Ovary (tissue), 9 donors: ENCODE results near the gene NR4A1. TPM values are rescaled to one million over a fixed set of nuclear protein-coding genes. Genes with fewer than 3 reads are reported as not detected.
"Not testable (repeated sequence)": the region's sequence is repeated elsewhere in the genome, so short reads cannot be mapped to it uniquely, and the experiment has no call there.

Source experiments
- DNase-seq, 5 donors: peaks; one replicate each; pipeline ENCODE4 v3.0.0-alpha.2; 2019 to 2020
- H3K27ac ChIP-seq, 2 donors: fragments of 200-600 bp; one replicate each; pipeline versions ENCODE4 v1.5.1 to v1.8.0; 2019 to 2022
- H3K27me3 ChIP-seq: fragments of 200-600 bp; one replicate; pipeline ENCODE4 v1.8.0; 2022
- H3K36me3 ChIP-seq: fragments of 200-600 bp; sonication (generic); one replicate; pipeline ENCODE4 v1.5.1; 2019
- H3K4me1 ChIP-seq: one replicate; pipeline ENCODE4 v1.8.1; 2013; ENCODE audit warnings: mild to moderate bottlenecking, moderate library complexity; ENCODE audit not compliant: insufficient read depth
- H3K4me3 ChIP-seq: fragments of 200-600 bp; sonication (generic); one replicate; pipeline ENCODE4 v1.5.1; 2017
- H3K9me3 ChIP-seq, 2 donors: fragments of 200-600 bp in 1 of 2; sonication (generic) in 1 of 2; one replicate each; pipeline versions ENCODE4 v1.5.1 to v1.8.1; 2013 to 2019; ENCODE audit warnings: mild to moderate bottlenecking in 1 of 2, moderate library complexity in 1 of 2
- CTCF ChIP-seq, 3 donors: fragments of 450-650 bp in 2 of 3; fragments of 200-600 bp in 1 of 3; IDR thresholded peaks; one replicate each; pipeline versions ENCODE4 v1.5.1 to v1.8.0; 2016 to 2022; ENCODE audit warnings: antibody characterized with exemption in 3 of 3, mild to moderate bottlenecking in 1 of 3
- EP300 ChIP-seq: sonication (generic); formaldehyde crosslinking; IDR thresholded peaks from one replicate; pipeline ENCODE4 v1.6.1; 2017; ENCODE audit warnings: antibody characterized with exemption
- POLR2A ChIP-seq: fragments of 450-650 bp; IDR thresholded peaks from one replicate; pipeline ENCODE4 v1.6.1; 2017; ENCODE audit warnings: antibody characterized with exemption, mild to moderate bottlenecking, moderate library complexity
- WGBS, 3 donors: extraction: QIAGEN DNeasy Blood & Tissue Kit in 1 of 3; methylation state at CpG; one replicate each; pipeline versions ENCODE4 v1.1.5 to v1.1.7; 2013 to 2017; 5-methylcytosine and 5-hydroxymethylcytosine counted together
- intact Hi-C, 4 donors: fragments of 100-400 bp; cut with DNase I; formaldehyde crosslinking; loops; one replicate each; pipeline versions ENCODE4 v1.11.0 to v1.15.1; 2022 to 2023
- polyA plus RNA-seq, 2 donors: library from polyadenylated mRNA; stranded (reverse); fragments of 200-250 nt in 1 of 2; fragments of 350-450 nt in 1 of 2; fragmentation: Illumina TruSeq in 1 of 2; extraction: RNeasy Lipid Tissue Mini Kit (QIAGEN cat#74804) in 1 of 2; gene quantifications; one replicate each; pipeline ENCODE4 v1.2.3, GENCODE V29; 2013 to 2014
- total RNA-seq, 7 donors: library from RNA; depleted of rRNA in 2 of 7; stranded (reverse); fragments of >200 nt in 2 of 7; fragmentation: NEBNext Ultra II Directional in 3 of 7; extraction: Animal tissue kit (Norgen Biotek cat#: 25700) in 3 of 7; gene quantifications; one replicate each; pipeline versions ENCODE4 v1.1.0 to v1.2.4, GENCODE V29; 2016 to 2023
- donor health status: DM: no; HTN: no; CAD: no; lungs with moderate emphysema.
- donor health status: DM: no; HTN: no; CAD: no.
- donor health status: Bipolar disorder and iron deficiency.
- donor health status: DM: yes; HTN: yes; CAD: no.
- donor health status: DM: no; HTN: no; CAD: no.
- donor health status: DM: yes; HTN: yes; CAD: no.

Gene NR4A1
- total and polyA plus RNA-seq, 9 donors: 41.7 to 1,603 (median 246) TPM

- H3K9me3 ChIP-seq: no peaks in the 10 kb centered on the region
- no peak for TF ChIP-seq EP300
- TF ChIP-seq POLR2A: no peak
- TF ChIP-seq CTCF (IDR thresholded peaks at IDR 0.05): no peak
- H3K27me3 ChIP-seq: no peaks in the 10 kb centered on the region
- H3K4me1 ChIP-seq: no peaks in the 10 kb centered on the region
- no peak for DNase-seq
- 83 to 86% (median 84%) methylated on average over 7 of the region's 7 CpGs for WGBS, 3 donors
- no peak overlapping the region for H3K4me3 ChIP-seq
- H3K27ac ChIP-seq: no peak overlapping the region
- intact Hi-C loops: no loop called here
- no peaks in the 10 kb centered on the region for H3K36me3 ChIP-seq
Observed at GRCh38 chr12:52093346-52093745, 42.1 kb downstream of the NR4A1 start.

- Histone ChIP-seq H3K36me3 (no peaks in the 10 kb centered on the region), H3K27me3 (no peaks in the 10 kb centered on the region), H3K27ac (no peak overlapping the region), H3K4me1 (no peaks in the 10 kb centered on the region), H3K9me3 (no peaks in the 10 kb centered on the region), H3K4me3 (no peak overlapping the region)
- DNase-seq: no peak
- intact Hi-C loops: no loop called here
- TF ChIP-seq POLR2A: no peak
- TF ChIP-seq CTCF (IDR thresholded peaks at IDR 0.05): no peak
- no peak for TF ChIP-seq EP300
- 91 to 94% (median 94%) methylated on average over 15 of the region's 15 CpGs for WGBS, 3 donors
Observed at GRCh38 chr12:52096332-52097044, 45.2 kb downstream of the NR4A1 start.

GRCh38 chr12:52097045-52097666 is 45.9 kb downstream of the NR4A1 start:
- intact Hi-C loops: no loop called here
- Histone ChIP-seq H3K9me3 (no peaks in the 10 kb centered on the region), H3K36me3 (no peaks in the 10 kb centered on the region), H3K4me3 (no peak overlapping the region), H3K27me3 (no peaks in the 10 kb centered on the region), H3K4me1 (no peaks in the 10 kb centered on the region), H3K27ac (no peak overlapping the region)
- DNase-seq: no peak
- WGBS, 3 donors: 81 to 89% (median 84%) methylated on average over 21 of the region's 21 CpGs
- TF ChIP-seq EP300 (no peak), CTCF (IDR thresholded peaks at IDR 0.05) (no peak), POLR2A (no peak)

GRCh38 chr12:52104431-52105089 is 53.3 kb downstream of the NR4A1 start:
- H3K36me3 ChIP-seq, H3K4me3 ChIP-seq, H3K27ac ChIP-seq, H3K27me3 ChIP-seq, H3K4me1 ChIP-seq, intact Hi-C loops, DNase-seq, H3K9me3 ChIP-seq: not testable (repeated sequence)
- WGBS, 3 donors: 65 to 76% (median 66%) methylated on average over 10 of the region's 10 CpGs

Other genes with a start within 250 kb of the NR4A1 start
- under 1 TPM; 0.11 to 0.50 (median 0.33) TPM for gene FIGNL2, start 202.7 kb upstream of the NR4A1 start, total RNA-seq
- gene FIGNL2, start 202.7 kb upstream of the NR4A1 start, polyA plus RNA-seq: under 1 TPM; 0.18 to 0.22 TPM
- gene ANKRD33, start 163.3 kb upstream of the NR4A1 start, total RNA-seq: not detected
- not detected for gene ANKRD33, start 163.3 kb upstream of the NR4A1 start, polyA plus RNA-seq
- 10 to 100 TPM in 5 of 7 donors, 1 to 10 TPM in 2; 5.7 to 17.6 (median 15.6) TPM for gene ACVRL1, start 143.9 kb upstream of the NR4A1 start, total RNA-seq
- 10 to 100 TPM in 1 of 2 donors, 1 to 10 TPM in 1; 8.0 to 11.1 TPM for gene ACVRL1, start 143.9 kb upstream of the NR4A1 start, polyA plus RNA-seq
- gene ACVR1B, start 99.7 kb upstream of the NR4A1 start, total RNA-seq: 10 to 100 TPM in 6 of 7 donors, 1 to 10 TPM in 1; 6.9 to 27.3 (median 19.1) TPM
- gene ACVR1B, start 99.7 kb upstream of the NR4A1 start, polyA plus RNA-seq: 10 to 100 TPM in 1 of 2 donors, 1 to 10 TPM in 1; 9.7 to 23.0 TPM
- 10 to 100 TPM; 20.8 to 84.1 (median 38.6) TPM for gene TAMALIN, start 44.5 kb upstream of the NR4A1 start, total RNA-seq
- 10 to 100 TPM; 16.8 to 21.8 TPM for gene TAMALIN, start 44.5 kb upstream of the NR4A1 start, polyA plus RNA-seq
- gene ATG101, start 18.5 kb downstream of the NR4A1 start, total RNA-seq: 10 to 100 TPM; 24.9 to 48.7 (median 28.9) TPM
- 10 to 100 TPM; 13.6 to 26.2 TPM for gene ATG101, start 18.5 kb downstream of the NR4A1 start, polyA plus RNA-seq
- gene SMIM41, start 28.3 kb downstream of the NR4A1 start, total RNA-seq: 1 to 10 TPM; 1.4 to 4.5 (median 2.8) TPM
- gene SMIM41, start 28.3 kb downstream of the NR4A1 start, polyA plus RNA-seq: 1 to 10 TPM in 1 of 2 donors, under 1 TPM in 1; 0.32 to 3.4 TPM
- gene KRT80, start 140.6 kb downstream of the NR4A1 start, total RNA-seq: 10 to 100 TPM in 1 of 7 donors, 1 to 10 TPM in 2, under 1 TPM in 3, not detected in 1; 0.05 to 13.2 (median 0.99) TPM
- 1 to 10 TPM in 1 of 2 donors, under 1 TPM in 1; 0.11 to 6.2 TPM for gene KRT80, start 140.6 kb downstream of the NR4A1 start, polyA plus RNA-seq
- 100 to 1,000 TPM in 1 of 7 donors, 10 to 100 TPM in 4, 1 to 10 TPM in 1, not detected in 1; 3.7 to 379 (median 29.1) TPM for gene KRT7, start 181.8 kb downstream of the NR4A1 start, total RNA-seq
- gene KRT7, start 181.8 kb downstream of the NR4A1 start, polyA plus RNA-seq: 1 to 10 TPM in 1 of 2 donors, under 1 TPM in 1; 0.37 to 2.1 TPM
- gene KRT86, start 223.2 kb downstream of the NR4A1 start, total RNA-seq: under 1 TPM in 1 of 7 donors, not detected in 6; 0.69 TPM
- not detected for gene KRT86, start 223.2 kb downstream of the NR4A1 start, polyA plus RNA-seq
- 1 to 10 TPM in 1 of 7 donors, not detected in 6; 1.2 TPM for gene KRT81, start 240.1 kb downstream of the NR4A1 start, total RNA-seq
- gene KRT81, start 240.1 kb downstream of the NR4A1 start, polyA plus RNA-seq: not detected